Stimulated activated effector memory CD8-positive, alpha-beta T cell treated with anti-CD3 and anti-CD28 coated beads, Interleukin-12 subunit alpha, Interleukin-12 subunit beta, amount 100 ng/mL, for 72 hours (primary cell): ENCODE results near the gene STON1.
A peak's percentile ranks its signal among the peaks of the same experiment; 100 is the strongest.
"Not testable (repeated sequence)": the region's sequence is repeated elsewhere in the genome, so short reads cannot be mapped to it uniquely, and the experiment has no call there.

ENCODE experiments used
- ATAC-seq: fragments of 150-1000 bp; cut with Tn5 transposase; 2 replicates; pipeline ENCODE4 v1.10.0; 2021
- DNase-seq, 2 donors: peaks; one replicate each; pipeline ENCODE4 v3.0.0; 2021 to 2022; ENCODE audit warnings: low spot score in 2 of 2
- H3K27ac Mint-ChIP-seq: one replicate; pipeline ENCODE4 v1.8.0; 2022; ENCODE audit warnings: mild to moderate bottlenecking, mixed read lengths
- H3K36me3 Mint-ChIP-seq: one replicate; pipeline ENCODE4 v1.8.0; 2022; ENCODE audit warnings: mild to moderate bottlenecking, mixed read lengths
- H3K4me1 Mint-ChIP-seq: one replicate; pipeline ENCODE4 v1.8.0; 2022; ENCODE audit warnings: mixed read lengths
- H3K4me3 Mint-ChIP-seq: one replicate; pipeline ENCODE4 v1.8.0; 2022; ENCODE audit warnings: mild to moderate bottlenecking, mixed read lengths
- H3K9me3 Mint-ChIP-seq: one replicate; pipeline ENCODE4 v1.8.0; 2022; ENCODE audit warnings: mixed read lengths

Gene STON1

DNA sequence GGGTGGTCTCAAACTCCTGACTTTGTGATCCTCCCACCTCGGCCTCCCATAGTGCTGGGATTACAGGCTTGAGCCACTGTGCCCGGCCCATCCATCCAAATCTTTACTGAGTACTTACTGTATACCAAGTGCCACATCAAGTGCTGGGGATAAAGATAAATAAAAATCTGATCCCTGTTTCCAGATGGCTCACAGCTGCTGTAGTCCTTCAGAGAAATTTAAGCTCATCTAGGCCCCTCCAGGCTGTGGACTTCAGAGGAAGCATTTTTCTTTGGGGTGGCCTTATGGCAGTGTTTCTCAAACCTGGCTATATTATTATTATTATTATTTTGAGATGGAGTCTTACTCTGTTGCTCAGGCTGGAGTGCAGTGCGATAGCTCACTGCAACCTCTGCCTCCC, 54.0 kb downstream of the STON1 start:
- H3K9me3 Mint-ChIP-seq: no peaks in the 10 kb centered on the region
- H3K4me1 Mint-ChIP-seq: peaks cover 6% of the 10 kb centered on the region
- no peak overlapping the region for H3K27ac Mint-ChIP-seq
- no peak overlapping the region for H3K4me3 Mint-ChIP-seq
- ATAC-seq (no peak), DNase-seq (no peak)
- H3K36me3 Mint-ChIP-seq: no peaks in the 10 kb centered on the region

DNA sequence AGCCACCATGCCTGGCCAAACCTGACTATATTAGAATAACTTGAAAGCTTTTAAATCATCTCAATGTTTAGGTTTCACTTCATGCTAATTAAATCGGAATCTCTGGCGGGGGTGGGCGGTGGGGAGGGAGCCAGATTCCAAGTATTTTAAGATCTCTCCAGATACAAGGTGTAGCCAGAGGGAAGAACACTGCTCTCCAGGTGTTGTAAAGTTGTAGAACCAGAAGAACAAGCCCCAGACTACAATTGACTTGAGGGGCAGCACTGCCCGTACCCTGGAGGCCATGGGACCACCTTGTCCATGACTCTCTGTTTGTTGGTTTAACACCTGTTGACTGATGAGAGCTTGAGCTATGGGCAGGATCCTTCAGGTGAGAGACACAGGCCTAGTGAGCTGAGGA, 54.6 kb downstream of the STON1 start:
- DNase-seq (no peak), ATAC-seq (no peak)
- H3K9me3 Mint-ChIP-seq: no peaks in the 10 kb centered on the region
- H3K4me3 Mint-ChIP-seq: no peak overlapping the region
- H3K4me1 Mint-ChIP-seq: peaks cover 6% of the 10 kb centered on the region
- no peaks in the 10 kb centered on the region for H3K36me3 Mint-ChIP-seq
- H3K27ac Mint-ChIP-seq: no peak overlapping the region

DNA sequence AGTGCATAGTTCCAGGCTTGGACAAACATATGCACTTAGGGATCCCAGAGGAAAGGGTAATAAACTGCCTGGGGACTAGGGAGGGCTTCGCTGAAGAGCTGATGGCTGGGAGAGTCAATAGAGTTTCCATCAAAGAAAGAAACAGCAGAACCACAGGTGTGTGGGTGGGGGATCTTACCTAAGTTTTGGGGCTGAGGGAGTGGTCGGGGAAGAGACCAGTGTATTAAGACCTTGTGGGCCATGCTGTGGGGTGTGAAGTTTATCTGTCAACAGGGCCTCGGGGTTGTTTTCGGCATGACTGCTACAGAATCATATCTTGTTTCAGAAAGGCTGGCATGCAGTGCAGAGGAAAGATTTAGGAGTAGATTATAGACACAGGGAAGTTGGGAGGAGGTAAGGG, 56.5 kb downstream of the STON1 start:
- Mint-ChIP-seq H3K4me3 (no peak overlapping the region), H3K4me1 (peaks cover 6% of the 10 kb centered on the region), H3K9me3 (no peaks in the 10 kb centered on the region), H3K27ac (no peak overlapping the region), H3K36me3 (no peaks in the 10 kb centered on the region)
- ATAC-seq (no peak), DNase-seq (no peak)

DNA sequence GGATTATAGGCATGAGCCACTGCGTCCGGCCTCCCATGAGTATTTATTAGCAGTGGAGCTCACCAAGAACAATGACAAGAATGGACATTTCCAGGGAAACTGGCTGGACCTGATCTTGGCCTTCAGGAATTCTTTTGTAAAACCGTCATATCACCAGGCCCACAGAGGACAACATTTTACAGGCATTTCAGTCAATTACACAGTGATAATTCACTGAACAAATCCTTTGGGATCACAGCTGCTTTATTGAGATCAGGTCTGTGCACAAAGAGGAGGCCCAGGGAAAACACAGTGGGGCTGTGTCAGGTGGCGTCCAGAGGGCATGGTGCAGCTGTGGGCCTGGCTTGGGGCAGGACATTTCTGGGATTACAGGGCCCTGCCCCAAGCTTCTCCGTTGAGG, 57.6 kb downstream of the STON1 start:
- Mint-ChIP-seq H3K9me3 (no peaks in the 10 kb centered on the region), H3K4me3 (no peak overlapping the region), H3K36me3 (no peaks in the 10 kb centered on the region)

DNA sequence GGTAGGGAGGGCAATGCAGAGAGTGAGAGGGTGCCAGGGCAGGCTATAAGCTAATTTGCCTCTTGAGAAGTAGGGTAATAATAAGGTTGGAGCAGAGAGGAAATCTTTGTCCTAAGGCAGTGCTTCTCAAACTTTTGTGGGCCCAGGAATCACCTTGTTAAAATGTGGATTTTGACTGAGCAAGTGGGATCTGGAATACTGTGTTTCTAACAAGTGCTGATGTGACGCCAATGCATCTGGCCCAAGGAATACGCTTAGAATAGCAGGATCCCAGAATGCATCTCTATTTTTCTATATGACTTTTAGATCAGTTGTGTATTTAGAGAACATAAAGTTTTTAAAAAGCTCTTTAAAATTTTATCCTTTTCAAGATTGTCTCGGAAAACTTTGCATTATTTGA, 58.0 kb downstream of the STON1 start:
- H3K4me3 Mint-ChIP-seq: no peak overlapping the region
- no peak overlapping the region for H3K27ac Mint-ChIP-seq
- ATAC-seq: no peak

More for the DNA sequence above, 57.6 kb downstream of the STON1 start:
- no peak for ATAC-seq
- Mint-ChIP-seq H3K4me1 (peaks cover 6% of the 10 kb centered on the region), H3K27ac (no peak overlapping the region)
- DNase-seq: no peak

DNA sequence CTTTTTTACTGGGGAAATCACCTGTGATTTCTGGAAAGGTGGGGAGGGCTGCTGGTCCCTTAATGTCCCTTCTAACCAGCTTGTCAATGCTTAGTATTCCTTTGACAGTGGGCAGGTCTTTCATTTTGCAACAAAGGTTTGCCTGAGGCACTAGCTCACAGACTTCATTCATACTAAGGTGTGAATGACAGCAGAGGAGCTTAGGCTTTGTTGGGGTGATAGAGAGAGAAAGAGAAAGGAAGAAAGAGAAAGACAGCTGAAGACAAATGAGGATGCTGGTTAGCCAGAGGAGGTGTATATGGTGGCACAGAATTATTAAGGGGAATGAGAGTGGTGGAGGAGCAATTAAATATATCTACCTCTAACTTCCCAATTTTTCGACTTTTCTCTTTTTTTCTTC, 58.8 kb downstream of the STON1 start:
- H3K4me1 Mint-ChIP-seq: peaks cover 6% of the 10 kb centered on the region
- no peaks in the 10 kb centered on the region for H3K9me3 Mint-ChIP-seq
- DNase-seq: no peak
- ATAC-seq: peak; percentile 24
- no peak overlapping the region for H3K27ac Mint-ChIP-seq
- no peaks in the 10 kb centered on the region for H3K36me3 Mint-ChIP-seq
- H3K4me3 Mint-ChIP-seq: no peak overlapping the region

More for the DNA sequence above, 58.0 kb downstream of the STON1 start:
- H3K9me3 Mint-ChIP-seq: no peaks in the 10 kb centered on the region
- DNase-seq: no peak
- H3K4me1 Mint-ChIP-seq: peaks cover 6% of the 10 kb centered on the region
- no peaks in the 10 kb centered on the region for H3K36me3 Mint-ChIP-seq

DNA sequence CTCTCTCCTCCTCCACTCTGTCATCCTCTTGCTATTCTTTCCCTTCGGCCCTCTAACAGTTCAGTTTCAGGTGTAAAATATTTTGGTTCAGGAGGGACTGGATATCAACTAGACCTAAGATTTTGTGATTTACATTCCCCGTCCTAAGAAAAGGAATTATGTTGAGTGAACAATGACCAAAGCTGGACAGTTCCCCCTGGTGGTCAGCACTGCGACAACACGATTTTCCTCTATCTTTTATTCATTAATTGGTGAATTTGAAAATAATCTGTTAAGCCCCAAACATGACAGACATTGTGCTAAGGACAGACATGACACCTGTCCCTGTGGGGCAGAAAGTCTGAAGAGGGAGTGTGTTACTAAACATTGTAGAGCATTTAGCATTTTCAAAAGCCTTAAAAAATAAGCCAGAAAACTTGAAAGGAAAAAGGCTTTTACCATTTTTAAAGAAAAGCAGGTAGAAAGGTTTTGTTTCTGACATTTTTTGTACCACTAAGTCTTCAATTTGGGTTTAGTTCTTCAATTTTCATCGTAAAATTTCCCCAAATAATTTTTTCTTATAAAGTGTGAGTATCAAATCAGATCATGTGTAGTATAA, 59.3 kb downstream of the STON1 start:
- no peak overlapping the region for H3K27ac Mint-ChIP-seq
- H3K4me3 Mint-ChIP-seq: no peak overlapping the region
- H3K9me3 Mint-ChIP-seq: no peaks in the 10 kb centered on the region
- H3K36me3 Mint-ChIP-seq: no peaks in the 10 kb centered on the region
- no peak for ATAC-seq
- H3K4me1 Mint-ChIP-seq: peaks cover 6% of the 10 kb centered on the region
- DNase-seq: no peak

DNA sequence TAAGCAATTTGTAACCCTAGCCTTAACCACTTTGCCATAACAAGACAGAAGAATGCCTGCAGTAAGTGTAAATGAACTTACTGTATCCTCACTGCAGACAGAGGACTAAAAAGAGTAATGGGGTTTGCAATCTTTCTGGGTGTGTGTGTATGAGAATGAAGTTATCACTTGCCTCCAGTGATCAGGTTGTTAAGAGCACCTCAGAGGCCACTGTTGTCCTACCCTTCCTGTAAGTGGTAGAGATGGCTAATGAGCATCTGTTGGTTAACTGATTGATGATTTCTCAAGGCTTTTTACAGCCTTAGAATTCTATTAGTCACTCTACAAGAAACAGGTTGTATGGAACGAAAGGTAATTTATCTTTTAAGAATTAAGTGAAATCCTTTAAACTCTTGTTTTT, 60.1 kb downstream of the STON1 start:
- H3K4me1 Mint-ChIP-seq: peaks cover 6% of the 10 kb centered on the region
- no peaks in the 10 kb centered on the region for H3K9me3 Mint-ChIP-seq
- H3K4me3 Mint-ChIP-seq: no peak overlapping the region
- no peaks in the 10 kb centered on the region for H3K36me3 Mint-ChIP-seq
- H3K27ac Mint-ChIP-seq: no peak overlapping the region
- DNase-seq: no peak
- ATAC-seq: no peak

DNA sequence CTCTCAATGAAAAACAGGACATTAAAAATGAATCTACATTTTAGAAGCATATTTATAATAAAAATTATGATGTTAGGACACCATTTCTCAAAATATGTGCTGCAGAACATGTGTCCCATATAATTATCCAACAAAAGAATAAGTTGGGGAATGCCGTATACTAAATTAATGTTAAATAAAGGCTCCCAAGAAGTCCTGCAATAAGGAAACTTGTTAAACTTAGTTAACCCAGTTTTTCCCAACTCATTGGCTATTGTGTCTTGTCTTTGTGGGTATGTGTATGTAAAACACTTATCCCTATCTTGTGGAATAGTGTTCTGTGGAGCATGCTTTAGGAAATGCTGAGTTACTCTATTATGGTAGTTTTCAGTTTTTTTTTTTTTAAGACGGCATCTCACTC, 62.1 kb downstream of the STON1 start:
- Mint-ChIP-seq H3K4me3 (no peak overlapping the region), H3K9me3 (no peaks in the 10 kb centered on the region), H3K27ac (no peak overlapping the region), H3K4me1 (no peaks in the 10 kb centered on the region), H3K36me3 (no peaks in the 10 kb centered on the region)
- ATAC-seq: no peak
- no peak for DNase-seq

DNA sequence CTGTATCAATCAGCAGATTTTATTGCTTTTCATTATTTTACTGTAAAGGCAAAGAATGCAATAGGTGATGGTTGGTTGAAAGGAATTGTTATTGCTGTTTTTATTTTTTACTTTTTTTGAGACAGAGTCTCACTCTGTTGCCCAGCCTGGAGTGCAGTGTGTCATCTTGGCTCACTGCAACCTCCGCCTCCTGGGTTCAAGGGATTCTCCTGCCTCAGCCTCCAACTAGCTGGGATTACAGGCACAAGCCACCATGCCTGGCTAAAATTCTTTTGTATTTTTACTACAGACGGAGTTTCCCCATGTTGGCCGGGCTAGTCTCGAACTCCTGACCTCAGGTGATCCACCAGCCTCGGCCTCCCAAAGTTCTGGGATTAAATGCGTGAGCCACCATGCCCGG, 66.8 kb downstream of the STON1 start:
- not testable (repeated sequence) for H3K9me3 Mint-ChIP-seq, H3K27ac Mint-ChIP-seq, DNase-seq, ATAC-seq, H3K36me3 Mint-ChIP-seq, H3K4me3 Mint-ChIP-seq, H3K4me1 Mint-ChIP-seq

DNA sequence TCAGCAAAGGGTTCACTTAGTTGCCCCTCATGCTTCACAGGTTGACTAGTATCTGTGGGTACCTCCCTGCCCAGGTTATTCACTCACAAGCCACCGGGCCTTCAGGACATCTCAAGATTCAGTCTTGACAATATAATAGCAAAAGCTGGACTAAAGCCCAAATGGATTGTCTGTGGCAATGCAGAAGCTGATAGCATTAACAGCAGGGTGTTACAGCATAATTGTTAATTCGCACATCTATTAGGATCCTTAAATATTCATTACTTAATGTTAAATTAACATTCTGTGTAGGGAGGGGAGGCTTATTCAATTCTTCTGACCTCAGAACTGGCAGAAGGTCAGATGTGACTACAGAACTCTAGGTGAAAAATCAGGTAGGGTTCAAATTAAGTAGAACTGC, 67.5 kb downstream of the STON1 start:
- Mint-ChIP-seq H3K9me3 (no peaks in the 10 kb centered on the region), H3K4me3 (no peak overlapping the region), H3K27ac (no peak overlapping the region), H3K4me1 (no peaks in the 10 kb centered on the region), H3K36me3 (no peaks in the 10 kb centered on the region)
- ATAC-seq: no peak
- no peak for DNase-seq

DNA sequence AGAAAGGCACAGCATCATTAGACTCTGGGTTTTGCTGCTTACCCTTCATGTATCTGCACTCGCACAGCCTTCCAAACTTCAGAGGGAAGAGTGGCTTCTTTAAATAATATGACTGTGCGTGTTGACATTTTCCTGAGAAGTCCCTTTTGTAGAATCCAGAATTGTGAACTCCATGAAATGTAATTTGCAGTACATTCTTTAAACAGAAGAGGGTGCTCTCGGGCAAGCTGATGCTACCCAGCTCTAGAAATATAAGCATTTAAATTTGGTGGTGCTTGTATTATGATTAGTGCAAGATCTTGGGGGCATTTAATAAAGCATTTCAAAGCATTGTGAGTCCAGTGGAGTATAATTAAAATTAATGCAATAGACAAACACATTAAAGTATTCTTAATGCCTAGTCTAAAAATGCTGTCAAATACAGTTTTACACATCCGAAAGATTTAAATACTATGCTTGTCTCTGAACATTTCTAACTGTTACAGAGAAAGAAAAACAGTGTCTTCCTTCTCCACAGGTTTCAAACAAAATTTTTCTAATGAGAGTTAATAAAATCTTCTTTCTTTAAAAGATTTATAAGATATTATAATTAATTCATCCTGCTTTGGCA, 70.4 kb downstream of the STON1 start:
- ATAC-seq (no peak), DNase-seq (no peak)
- Mint-ChIP-seq H3K4me3 (no peak overlapping the region), H3K36me3 (no peaks in the 10 kb centered on the region), H3K4me1 (no peaks in the 10 kb centered on the region), H3K27ac (no peak overlapping the region), H3K9me3 (no peaks in the 10 kb centered on the region)

DNA sequence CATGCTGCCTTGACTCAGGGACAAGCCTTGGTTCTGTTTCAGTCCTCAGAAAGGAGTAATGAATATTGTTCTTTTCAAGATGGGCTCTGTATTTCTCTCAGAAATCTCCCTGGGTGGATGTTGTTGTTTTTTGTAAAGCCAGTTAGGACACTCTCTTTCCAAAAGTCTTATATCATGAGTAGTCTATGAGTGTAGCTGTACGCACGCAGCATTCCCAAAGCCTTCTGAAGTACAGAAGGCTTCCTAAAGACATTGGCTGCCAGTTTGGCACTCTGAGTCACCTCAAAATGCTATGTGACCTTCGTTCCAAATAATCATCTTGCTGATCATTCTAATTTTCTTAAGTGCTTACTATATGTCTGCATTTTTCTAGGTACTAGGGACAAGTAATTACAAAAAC, 71.0 kb downstream of the STON1 start:
- no peak for ATAC-seq
- Mint-ChIP-seq H3K4me3 (no peak overlapping the region), H3K27ac (no peak overlapping the region), H3K9me3 (no peaks in the 10 kb centered on the region), H3K4me1 (no peaks in the 10 kb centered on the region), H3K36me3 (no peaks in the 10 kb centered on the region)
- DNase-seq: no peak

DNA sequence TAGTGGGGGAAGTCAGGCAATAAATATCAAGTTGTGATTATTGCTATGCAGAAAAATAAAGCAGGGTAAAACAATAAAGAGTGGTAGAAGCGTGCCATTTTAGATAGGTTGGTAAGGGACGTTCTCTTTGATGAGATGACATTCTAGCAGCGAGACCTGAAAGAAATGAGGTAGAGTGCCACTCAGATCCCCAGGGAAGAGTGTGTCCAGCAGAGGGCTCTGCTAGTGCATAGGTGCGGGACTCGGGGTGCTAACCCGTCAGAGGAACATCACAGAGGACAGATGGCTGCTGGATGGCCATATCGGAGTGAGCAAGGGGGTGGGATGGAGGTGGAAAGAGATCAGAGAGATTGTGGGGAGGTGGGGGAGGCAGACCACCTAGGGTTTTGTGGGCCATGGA, 71.4 kb downstream of the STON1 start:
- no peaks in the 10 kb centered on the region for H3K36me3 Mint-ChIP-seq
- H3K4me1 Mint-ChIP-seq: no peaks in the 10 kb centered on the region
- H3K9me3 Mint-ChIP-seq: no peaks in the 10 kb centered on the region
- no peak overlapping the region for H3K27ac Mint-ChIP-seq
- DNase-seq (no peak), ATAC-seq (peak; percentile 37)
- no peak overlapping the region for H3K4me3 Mint-ChIP-seq

DNA sequence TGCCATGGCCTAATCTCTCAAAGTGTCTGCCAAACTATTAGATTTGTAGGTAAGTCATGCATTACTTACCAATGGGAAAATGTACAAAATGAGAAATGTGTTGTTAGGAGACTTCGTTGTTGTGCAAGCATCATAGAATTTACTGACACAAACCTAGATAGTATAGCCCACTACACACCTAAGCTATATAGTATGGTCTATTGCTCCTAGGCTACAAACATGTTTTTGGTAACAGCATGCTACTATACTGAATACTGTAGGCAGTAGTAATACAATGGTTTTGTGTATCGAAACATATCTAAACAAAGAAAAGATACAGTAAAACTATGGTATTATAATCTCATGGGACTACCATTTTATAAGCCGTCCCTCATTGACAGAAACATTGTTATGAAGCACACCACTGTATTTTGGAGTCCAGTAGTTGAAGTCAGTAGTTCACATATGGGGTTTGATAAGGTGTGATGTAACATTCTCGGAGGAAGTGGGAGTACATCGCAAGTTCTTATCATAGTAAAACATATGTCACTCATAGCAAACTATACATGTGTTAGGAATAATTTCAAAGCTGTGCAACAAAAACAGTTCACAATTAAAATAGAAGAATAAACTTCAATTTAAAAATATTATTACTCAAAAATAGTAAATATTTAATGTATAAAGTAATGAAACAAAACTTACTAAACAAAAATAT, 75.7 kb downstream of the STON1 start:
- no peak for ATAC-seq
- H3K4me3 Mint-ChIP-seq: no peak overlapping the region
- no peaks in the 10 kb centered on the region for H3K4me1 Mint-ChIP-seq
- H3K27ac Mint-ChIP-seq: no peak overlapping the region
- H3K9me3 Mint-ChIP-seq: no peaks in the 10 kb centered on the region
- no peaks in the 10 kb centered on the region for H3K36me3 Mint-ChIP-seq
- no peak for DNase-seq

DNA sequence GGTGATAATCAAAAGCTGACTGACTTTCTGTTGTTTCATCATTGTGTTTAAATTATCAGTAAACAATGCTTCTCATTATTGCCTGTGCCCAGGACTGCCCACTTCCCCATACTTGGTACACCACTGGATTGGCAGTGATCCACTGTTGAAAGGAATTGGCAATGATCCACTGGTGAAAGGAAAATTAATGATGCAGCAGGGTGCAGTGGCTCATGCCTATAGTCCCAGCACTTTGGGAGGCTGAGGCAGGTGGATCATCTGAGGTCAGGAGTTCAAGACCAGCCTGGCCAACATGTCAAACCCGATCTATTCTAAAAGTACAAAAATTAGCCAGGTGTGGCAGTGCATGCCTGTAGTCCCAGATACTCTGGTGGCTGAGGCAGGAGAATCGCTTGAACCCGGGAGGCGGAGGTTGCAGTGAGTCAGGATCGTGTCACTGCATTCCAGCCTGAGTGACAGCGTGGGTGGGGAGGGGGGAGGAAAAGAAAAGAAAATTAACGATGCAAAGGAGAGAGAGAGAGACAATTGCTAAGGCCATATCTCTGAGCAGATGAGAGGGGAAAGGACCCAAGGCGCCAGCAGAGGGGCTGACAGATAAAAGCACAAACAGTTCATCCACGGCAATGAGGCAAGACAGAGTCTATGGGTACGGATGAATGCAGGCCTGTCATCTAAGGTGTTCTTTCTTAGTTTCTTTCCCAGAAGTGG, 77.5 kb downstream of the STON1 start:
- DNase-seq (no peak), ATAC-seq (no peak)
- Mint-ChIP-seq H3K36me3 (no peaks in the 10 kb centered on the region), H3K4me3 (no peak overlapping the region), H3K9me3 (no peaks in the 10 kb centered on the region), H3K27ac (no peak overlapping the region), H3K4me1 (no peaks in the 10 kb centered on the region)
